ENCODE measurements around the gene COL25A1.
"Not testable (repeated sequence)": the region's sequence is repeated elsewhere in the genome, so short reads cannot be mapped to it uniquely, and the experiment has no call there.

Gene COL25A1

DNA sequence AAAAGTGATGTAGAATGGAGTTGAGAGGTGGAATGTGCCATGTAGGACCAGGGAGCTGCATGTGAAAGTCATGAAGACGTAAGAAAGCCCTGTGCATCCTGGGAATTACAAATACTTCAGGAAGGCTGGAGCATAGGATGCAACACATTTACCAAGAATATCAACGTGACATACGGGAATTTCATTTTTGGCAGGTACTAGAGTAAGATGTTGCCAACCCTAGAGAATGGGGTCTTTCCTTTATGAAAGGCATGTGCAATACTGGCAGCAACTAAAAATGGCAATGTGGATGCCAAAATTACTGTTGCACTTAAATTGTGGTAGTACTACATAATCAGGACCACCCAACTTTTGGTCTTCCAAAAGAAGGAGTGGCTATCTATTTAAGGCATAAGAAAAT is 188.0 kb downstream of the COL25A1 start:
- TF ChIP-seq, protein P1, sequence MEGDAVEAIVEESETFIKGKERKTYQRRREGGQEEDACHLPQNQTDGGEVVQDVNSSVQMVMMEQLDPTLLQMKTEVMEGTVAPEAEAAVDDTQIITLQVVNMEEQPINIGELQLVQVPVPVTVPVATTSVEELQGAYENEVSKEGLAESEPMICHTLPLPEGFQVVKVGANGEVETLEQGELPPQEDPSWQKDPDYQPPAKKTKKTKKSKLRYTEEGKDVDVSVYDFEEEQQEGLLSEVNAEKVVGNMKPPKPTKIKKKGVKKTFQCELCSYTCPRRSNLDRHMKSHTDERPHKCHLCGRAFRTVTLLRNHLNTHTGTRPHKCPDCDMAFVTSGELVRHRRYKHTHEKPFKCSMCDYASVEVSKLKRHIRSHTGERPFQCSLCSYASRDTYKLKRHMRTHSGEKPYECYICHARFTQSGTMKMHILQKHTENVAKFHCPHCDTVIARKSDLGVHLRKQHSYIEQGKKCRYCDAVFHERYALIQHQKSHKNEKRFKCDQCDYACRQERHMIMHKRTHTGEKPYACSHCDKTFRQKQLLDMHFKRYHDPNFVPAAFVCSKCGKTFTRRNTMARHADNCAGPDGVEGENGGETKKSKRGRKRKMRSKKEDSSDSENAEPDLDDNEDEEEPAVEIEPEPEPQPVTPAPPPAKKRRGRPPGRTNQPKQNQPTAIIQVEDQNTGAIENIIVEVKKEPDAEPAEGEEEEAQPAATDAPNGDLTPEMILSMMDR (IDR thresholded peaks at IDR 0.05; ENCODE audit: control extremely low read depth, extremely low read depth, low read depth, missing control alignments), result no peak
- DNase-seq (ENCODE audit: extremely low spot score), result no peak
- POLR2A ChIA-PET, result no interaction called here
- CTCF ChIA-PET, result interaction anchor here (1.0 kb wide), 1 partner anchor 13 kb away, joined by 4 read pairs; no protein-coding TSS in a partner anchor

DNA sequence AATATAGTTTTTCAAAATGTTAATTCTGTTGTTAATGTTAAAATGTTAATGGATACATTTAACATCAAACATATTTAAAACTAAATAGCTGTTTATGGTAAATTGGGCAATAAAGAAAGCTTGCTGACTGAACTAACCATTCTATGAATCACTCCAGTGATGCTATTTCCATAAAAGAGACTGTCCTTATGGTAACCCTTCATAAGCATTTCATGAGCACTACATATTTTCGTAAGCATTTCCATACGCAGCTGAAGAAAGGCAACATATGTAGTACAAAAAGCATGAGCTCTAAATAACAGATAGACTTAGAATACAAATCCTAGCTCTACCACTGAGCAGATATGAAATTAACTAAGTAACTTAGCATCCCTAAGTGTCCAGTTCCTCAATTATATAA is 188.9 kb downstream of the COL25A1 start:
- POLR2A ChIA-PET, result no interaction called here
- no peak for DNase-seq (ENCODE audit: extremely low spot score)
- TF ChIP-seq, protein P1 (IDR thresholded peaks at IDR 0.05; ENCODE audit: control extremely low read depth, extremely low read depth, low read depth, missing control alignments), result no peak
- CTCF ChIA-PET, result interaction anchor here (3.2 kb wide), 1 partner anchor 13 kb away, joined by 8 read pairs; no protein-coding TSS in a partner anchor

DNA sequence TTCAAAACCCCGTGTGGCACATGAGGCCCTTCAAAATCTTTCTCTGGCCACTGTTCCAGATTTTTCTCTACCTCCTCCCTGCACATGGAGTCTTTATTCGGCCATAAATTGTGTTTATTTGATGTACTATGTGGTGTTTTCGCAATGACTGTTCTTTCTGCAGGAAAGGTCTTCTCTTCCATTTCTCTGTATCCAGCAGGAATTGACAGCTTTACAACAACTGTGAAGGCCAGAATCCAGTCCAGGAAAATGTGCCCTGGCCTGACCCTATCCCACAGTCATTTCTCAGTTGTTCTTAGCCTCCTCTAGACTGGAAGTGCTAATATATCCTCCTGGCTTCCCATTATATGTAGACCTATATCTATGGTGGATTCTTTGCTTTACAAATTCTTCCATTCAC is 191.4 kb downstream of the COL25A1 start:
- no peak for DNase-seq (ENCODE audit: extremely low spot score)
- ChIA-PET POLR2A (no interaction called here), CTCF (interaction anchor here (1.1 to 3.2 kb wide), 3 partner anchors 9 to 44 kb away, joined by 3 to 8 read pairs (median 5); no protein-coding TSS in a partner anchor)
- TF ChIP-seq, protein P1 (IDR thresholded peaks at IDR 0.05; ENCODE audit: control extremely low read depth, extremely low read depth, low read depth, missing control alignments), result no peak

DNA sequence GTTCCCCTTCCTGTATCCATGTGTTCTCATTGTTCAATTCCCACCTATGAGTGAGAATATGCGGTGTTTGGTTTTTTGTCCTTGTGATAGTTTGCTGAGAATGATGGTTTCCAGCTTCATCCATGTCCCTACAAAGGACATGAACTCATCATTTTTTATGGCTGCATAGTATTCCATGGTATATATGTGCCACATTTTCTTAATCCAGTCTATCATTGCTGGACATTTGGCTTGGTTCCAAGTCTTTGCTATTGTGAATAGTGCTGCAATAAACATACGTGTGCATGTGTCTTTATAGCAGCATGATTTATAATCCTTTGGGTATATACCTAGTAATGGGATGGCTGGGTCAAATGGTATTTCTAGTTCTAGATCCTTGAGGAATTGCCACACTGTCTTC is 194.2 kb downstream of the COL25A1 start:
- DNase-seq (ENCODE audit: extremely low spot score); POLR2A ChIA-PET; CTCF ChIA-PET: not testable (repeated sequence)

DNA sequence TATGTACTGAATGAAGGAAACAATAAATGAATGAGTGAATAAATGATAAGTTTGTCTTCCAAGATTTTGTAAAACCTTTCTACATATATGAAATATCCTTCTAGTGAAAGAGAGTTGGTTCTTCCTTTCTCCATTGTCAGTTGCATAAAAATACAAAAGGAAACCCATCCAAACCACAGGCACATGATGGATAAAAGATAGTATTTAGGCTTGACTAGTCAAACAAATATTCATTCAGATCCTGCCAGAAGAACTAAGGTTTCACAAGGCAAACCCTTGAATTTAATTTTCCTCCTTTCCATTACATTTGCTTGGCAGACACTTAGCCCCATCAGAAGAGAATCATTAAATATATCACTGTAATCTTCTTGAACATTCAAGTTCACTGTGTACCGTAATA is 208.4 kb downstream of the COL25A1 start:
- CTCF ChIA-PET, result no interaction called here
- POLR2A ChIA-PET, result no interaction called here
- no peak for DNase-seq (ENCODE audit: extremely low spot score)
- TF ChIP-seq, protein P1 (IDR thresholded peaks at IDR 0.05; ENCODE audit: control extremely low read depth, extremely low read depth, low read depth, missing control alignments), result no peak

DNA sequence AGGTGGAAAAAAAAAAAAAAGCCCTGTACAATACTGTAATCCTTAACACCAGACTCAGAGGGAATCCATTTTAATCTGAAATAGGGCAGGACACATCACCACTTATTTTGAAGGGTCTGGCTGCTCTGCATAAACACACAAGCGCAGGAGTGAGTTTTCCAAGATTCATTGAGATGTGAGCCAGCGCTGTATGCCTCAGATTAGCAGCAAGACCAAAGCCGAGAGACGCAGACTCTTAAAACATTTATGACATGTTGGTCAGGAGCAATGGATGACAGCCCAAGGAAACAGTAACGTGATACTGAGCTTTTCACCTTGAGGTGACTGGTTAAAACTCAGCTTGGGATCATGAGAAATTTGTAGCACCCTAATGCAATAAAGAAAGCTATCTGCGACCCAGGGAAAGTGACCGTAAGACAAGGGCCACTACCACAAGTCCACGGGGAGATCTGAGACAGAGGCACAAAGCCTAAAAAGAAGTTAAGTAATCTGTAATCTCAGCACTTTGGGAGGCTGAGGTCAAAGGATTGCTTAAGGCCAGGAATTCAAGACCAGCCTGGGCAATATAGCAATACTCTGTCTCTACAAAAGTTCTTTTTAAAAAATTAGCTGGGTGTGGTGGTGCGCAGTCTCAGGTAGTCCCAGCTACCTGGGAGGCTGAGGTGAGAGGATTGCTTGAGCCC is 210.6 kb downstream of the COL25A1 start:
- ChIA-PET POLR2A (no interaction called here), CTCF (interaction anchor here (1.1 to 1.3 kb wide), 3 partner anchors 8 to 17 kb away, joined by 3 read pairs; no protein-coding TSS in a partner anchor)
- no peak for DNase-seq (ENCODE audit: extremely low spot score)
- TF ChIP-seq, protein P1 (IDR thresholded peaks at IDR 0.05; ENCODE audit: control extremely low read depth, extremely low read depth, low read depth, missing control alignments), result no peak

DNA sequence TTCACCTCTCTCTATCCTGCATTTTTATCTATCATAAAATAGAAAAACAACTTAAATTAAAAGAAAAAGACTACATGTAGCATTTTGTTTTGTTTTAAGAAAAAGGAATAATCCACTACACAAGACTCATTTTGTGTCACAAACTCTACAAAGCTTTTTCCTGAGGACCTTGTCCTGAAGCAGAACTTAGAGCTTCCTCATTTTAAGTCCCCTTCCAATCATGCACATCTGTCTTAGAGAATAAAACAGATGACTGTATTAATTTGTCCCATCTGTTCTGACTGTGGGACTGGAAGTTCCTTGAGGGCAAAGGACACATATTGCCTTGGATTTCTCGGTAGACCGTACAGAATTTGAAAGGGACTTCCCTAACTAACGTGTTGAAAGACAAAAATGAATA is 218.5 kb downstream of the COL25A1 start:
- CTCF ChIA-PET, result interaction anchor here (0.9 to 1.4 kb wide), 2 partner anchors 9 to 12 kb away, joined by 3 read pairs; no protein-coding TSS in a partner anchor
- TF ChIP-seq, protein P1 (IDR thresholded peaks at IDR 0.05; ENCODE audit: control extremely low read depth, extremely low read depth, low read depth, missing control alignments), result no peak
- no peak for DNase-seq (ENCODE audit: extremely low spot score)
- POLR2A ChIA-PET, result no interaction called here
